Measurements from ENCODE around the gene UIMC1. TPM values are rescaled to one million over a fixed set of nuclear protein-coding genes. Genes with fewer than 3 reads are reported as not detected.

UIMC1 gene
- total RNA-seq, 1 experiment from 2014 or later = 52.8 TPM

DNA sequence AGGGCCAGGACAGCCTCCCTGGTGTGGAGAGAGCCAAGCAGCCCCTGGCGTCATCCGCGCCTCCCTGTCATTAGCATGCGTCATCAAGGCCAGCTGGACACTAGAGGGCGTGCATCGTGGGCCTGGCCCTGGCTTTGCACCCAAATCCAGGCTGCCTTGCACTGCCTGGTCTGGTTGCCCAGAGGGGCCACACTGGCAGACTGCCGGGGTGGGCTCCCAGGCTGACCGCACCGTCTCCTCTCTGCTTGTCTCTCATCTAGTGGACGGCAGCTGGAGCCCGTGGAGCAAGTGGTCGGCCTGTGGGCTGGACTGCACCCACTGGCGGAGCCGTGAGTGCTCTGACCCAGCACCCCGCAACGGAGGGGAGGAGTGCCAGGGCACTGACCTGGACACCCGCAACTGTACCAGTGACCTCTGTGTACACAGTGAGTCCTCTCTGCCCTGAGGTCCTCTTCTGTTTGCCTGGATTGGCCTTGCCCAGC lies 136.4 kb downstream of the UIMC1 start:
- Histone ChIP-seq H3K27me3 (replicated peaks; ENCODE audit: control insufficient read depth, insufficient read depth, low read length) (no peaks in the 10 kb centered on the region), H3K9me3 (no peaks in the 10 kb centered on the region), H3K4me3 (ENCODE audit: low read depth, low read length) (no peak overlapping the region), H3K36me3 (ENCODE audit: control insufficient read depth, insufficient read depth, low read length) (no peaks in the 10 kb centered on the region), H3K4me1 (0 out of 2 replicates have a peak, but pooled peaks cover 4% of the 10 kb centered on the region)
- no peak overlapping the region for H3K27ac Mint-ChIP-seq (ENCODE audit: unreplicated experiment)
- intact Hi-C loops (cut with micrococcal nuclease; ENCODE audit: unreplicated experiment) = no loop called here
- peaks cover 13% of the 10 kb centered on the region for H3K27me3 Mint-ChIP-seq (ENCODE audit: insufficient read depth, unreplicated experiment)
- peaks cover 15% of the 10 kb centered on the region for H3K4me1 Mint-ChIP-seq (ENCODE audit: low read depth, unreplicated experiment)
- H3K9me3 Mint-ChIP-seq (ENCODE audit: unreplicated experiment) = no peaks in the 10 kb centered on the region
- ChIA-PET CTCF (interaction anchor here (1.4 kb wide), 1 partner anchor 34 kb away, joined by 5 read pairs; no protein-coding TSS in a partner anchor), POLR2A (no interaction called here)
- no peaks in the 10 kb centered on the region for H3K36me3 Mint-ChIP-seq (ENCODE audit: insufficient read depth, unreplicated experiment)
- DNase-seq = peak; percentile 71 to 72
- no TSS peak for BruUV-seq (replicated peaks)
- no peak overlapping the region for H3K4me3 Mint-ChIP-seq (ENCODE audit: unreplicated experiment)
- TF ChIP-seq, protein P1, sequence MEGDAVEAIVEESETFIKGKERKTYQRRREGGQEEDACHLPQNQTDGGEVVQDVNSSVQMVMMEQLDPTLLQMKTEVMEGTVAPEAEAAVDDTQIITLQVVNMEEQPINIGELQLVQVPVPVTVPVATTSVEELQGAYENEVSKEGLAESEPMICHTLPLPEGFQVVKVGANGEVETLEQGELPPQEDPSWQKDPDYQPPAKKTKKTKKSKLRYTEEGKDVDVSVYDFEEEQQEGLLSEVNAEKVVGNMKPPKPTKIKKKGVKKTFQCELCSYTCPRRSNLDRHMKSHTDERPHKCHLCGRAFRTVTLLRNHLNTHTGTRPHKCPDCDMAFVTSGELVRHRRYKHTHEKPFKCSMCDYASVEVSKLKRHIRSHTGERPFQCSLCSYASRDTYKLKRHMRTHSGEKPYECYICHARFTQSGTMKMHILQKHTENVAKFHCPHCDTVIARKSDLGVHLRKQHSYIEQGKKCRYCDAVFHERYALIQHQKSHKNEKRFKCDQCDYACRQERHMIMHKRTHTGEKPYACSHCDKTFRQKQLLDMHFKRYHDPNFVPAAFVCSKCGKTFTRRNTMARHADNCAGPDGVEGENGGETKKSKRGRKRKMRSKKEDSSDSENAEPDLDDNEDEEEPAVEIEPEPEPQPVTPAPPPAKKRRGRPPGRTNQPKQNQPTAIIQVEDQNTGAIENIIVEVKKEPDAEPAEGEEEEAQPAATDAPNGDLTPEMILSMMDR (IDR thresholded peaks at IDR 0.05; ENCODE audit: insufficient read depth in 1 of 2, low read depth in 1 of 2, low read length in 1 of 2, severe bottlenecking in 1 of 2, unreplicated experiment in 1 of 2) = peak; percentile 51 to 61

GRCh38 chr5:176869501-176870109 lies 137.0 kb downstream of the UIMC1 start:
- Mint-ChIP-seq H3K9me3 (ENCODE audit: unreplicated experiment) (no peaks in the 10 kb centered on the region), H3K4me1 (ENCODE audit: low read depth, unreplicated experiment) (peaks cover 15% of the 10 kb centered on the region), H3K36me3 (ENCODE audit: insufficient read depth, unreplicated experiment) (no peaks in the 10 kb centered on the region), H3K27ac (ENCODE audit: unreplicated experiment) (no peak overlapping the region), H3K27me3 (ENCODE audit: insufficient read depth, unreplicated experiment) (peaks cover 11% of the 10 kb centered on the region), H3K4me3 (ENCODE audit: unreplicated experiment) (no peak overlapping the region)
- Histone ChIP-seq H3K4me3 (ENCODE audit: low read depth, low read length) (no peak overlapping the region), H3K27me3 (replicated peaks; ENCODE audit: control insufficient read depth, insufficient read depth, low read length) (no peaks in the 10 kb centered on the region), H3K9me3 (no peaks in the 10 kb centered on the region), H3K4me1 (0 out of 2 replicates have a peak, but pooled peaks cover 4% of the 10 kb centered on the region), H3K36me3 (ENCODE audit: control insufficient read depth, insufficient read depth, low read length) (no peaks in the 10 kb centered on the region)
- intact Hi-C loops (cut with micrococcal nuclease; ENCODE audit: unreplicated experiment) = no loop called here
- ChIA-PET POLR2A (no interaction called here), CTCF (interaction anchor here (1.4 kb wide), 1 partner anchor 34 kb away, joined by 5 read pairs; no protein-coding TSS in a partner anchor)
- TF ChIP-seq, protein P1 (IDR thresholded peaks at IDR 0.05; ENCODE audit: insufficient read depth in 1 of 2, low read depth in 1 of 2, low read length in 1 of 2, severe bottlenecking in 1 of 2, unreplicated experiment in 1 of 2) = no peak
- DNase-seq = no peak
- BruUV-seq (replicated peaks) = no TSS peak

GRCh38 chr5:176868731-176869130 lies 137.8 kb downstream of the UIMC1 start:
- Histone ChIP-seq H3K27me3 (replicated peaks; ENCODE audit: control insufficient read depth, insufficient read depth, low read length) (no peaks in the 10 kb centered on the region; the same call in 1 of the 2 replicates), H3K9me3 (no peaks in the 10 kb centered on the region), H3K4me3 (ENCODE audit: low read depth, low read length) (no peak overlapping the region), H3K36me3 (ENCODE audit: control insufficient read depth, insufficient read depth, low read length) (no peaks in the 10 kb centered on the region), H3K4me1 (0 out of 2 replicates have a peak, but pooled peaks cover 4% of the 10 kb centered on the region)
- POLR2A ChIA-PET = no interaction called here
- CTCF ChIA-PET = no interaction called here
- Mint-ChIP-seq H3K36me3 (ENCODE audit: insufficient read depth, unreplicated experiment) (no peaks in the 10 kb centered on the region), H3K27ac (ENCODE audit: unreplicated experiment) (no peak overlapping the region), H3K4me3 (ENCODE audit: unreplicated experiment) (no peak overlapping the region), H3K27me3 (ENCODE audit: insufficient read depth, unreplicated experiment) (peaks cover 8% of the 10 kb centered on the region), H3K9me3 (ENCODE audit: unreplicated experiment) (no peaks in the 10 kb centered on the region), H3K4me1 (ENCODE audit: low read depth, unreplicated experiment) (peaks cover 15% of the 10 kb centered on the region)
- DNase-seq = no peak
- TF ChIP-seq, protein P1 (IDR thresholded peaks at IDR 0.05; ENCODE audit: insufficient read depth in 1 of 2, low read depth in 1 of 2, low read length in 1 of 2, severe bottlenecking in 1 of 2, unreplicated experiment in 1 of 2) = no peak
- no TSS peak for BruUV-seq (replicated peaks)
- intact Hi-C loops (cut with micrococcal nuclease; ENCODE audit: unreplicated experiment) = no loop called here

All from Caco-2 (cell line).